ENCODE measurements around the gene PMM2.

The PMM2 gene

DNA sequence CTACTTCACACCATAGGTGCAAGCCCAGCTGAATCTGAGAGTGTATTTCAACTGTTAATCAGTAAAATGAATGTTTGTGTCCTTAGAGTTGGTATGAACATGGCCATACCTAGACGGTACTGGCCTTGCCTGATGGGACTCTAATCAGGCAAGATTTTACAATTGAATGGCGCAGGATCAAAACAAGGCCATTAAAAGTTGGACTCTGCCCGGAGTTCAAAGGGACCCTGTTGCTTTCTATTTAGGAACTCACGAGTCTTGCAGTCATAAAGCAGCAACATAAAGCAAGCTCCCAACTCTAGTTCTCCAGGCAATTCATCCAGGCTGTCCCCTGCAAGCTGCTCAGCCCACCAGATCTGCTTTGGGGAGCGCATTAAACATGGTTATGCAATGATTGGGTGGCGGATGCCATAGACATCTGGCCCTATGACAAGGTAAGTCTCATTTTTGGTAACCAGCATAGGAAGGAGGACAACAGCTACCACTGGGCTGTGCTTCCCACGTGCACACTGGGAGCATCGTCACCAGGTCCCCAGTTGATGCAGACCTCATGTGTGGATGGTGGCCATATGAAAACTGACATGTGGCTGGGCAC, 9.0 kb upstream of the PMM2 start:
- TF ChIP-seq, protein P1, sequence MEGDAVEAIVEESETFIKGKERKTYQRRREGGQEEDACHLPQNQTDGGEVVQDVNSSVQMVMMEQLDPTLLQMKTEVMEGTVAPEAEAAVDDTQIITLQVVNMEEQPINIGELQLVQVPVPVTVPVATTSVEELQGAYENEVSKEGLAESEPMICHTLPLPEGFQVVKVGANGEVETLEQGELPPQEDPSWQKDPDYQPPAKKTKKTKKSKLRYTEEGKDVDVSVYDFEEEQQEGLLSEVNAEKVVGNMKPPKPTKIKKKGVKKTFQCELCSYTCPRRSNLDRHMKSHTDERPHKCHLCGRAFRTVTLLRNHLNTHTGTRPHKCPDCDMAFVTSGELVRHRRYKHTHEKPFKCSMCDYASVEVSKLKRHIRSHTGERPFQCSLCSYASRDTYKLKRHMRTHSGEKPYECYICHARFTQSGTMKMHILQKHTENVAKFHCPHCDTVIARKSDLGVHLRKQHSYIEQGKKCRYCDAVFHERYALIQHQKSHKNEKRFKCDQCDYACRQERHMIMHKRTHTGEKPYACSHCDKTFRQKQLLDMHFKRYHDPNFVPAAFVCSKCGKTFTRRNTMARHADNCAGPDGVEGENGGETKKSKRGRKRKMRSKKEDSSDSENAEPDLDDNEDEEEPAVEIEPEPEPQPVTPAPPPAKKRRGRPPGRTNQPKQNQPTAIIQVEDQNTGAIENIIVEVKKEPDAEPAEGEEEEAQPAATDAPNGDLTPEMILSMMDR (IDR thresholded peaks at IDR 0.05; ENCODE audit: control insufficient read depth, insufficient read depth, low read depth, low read length, missing control alignments): no peak
- H3K4me3 ChIP-seq (ENCODE audit: control insufficient read depth, low read depth, low read length): no peak overlapping the region
- DNase-seq (ENCODE audit: low read depth): no peak

DNA sequence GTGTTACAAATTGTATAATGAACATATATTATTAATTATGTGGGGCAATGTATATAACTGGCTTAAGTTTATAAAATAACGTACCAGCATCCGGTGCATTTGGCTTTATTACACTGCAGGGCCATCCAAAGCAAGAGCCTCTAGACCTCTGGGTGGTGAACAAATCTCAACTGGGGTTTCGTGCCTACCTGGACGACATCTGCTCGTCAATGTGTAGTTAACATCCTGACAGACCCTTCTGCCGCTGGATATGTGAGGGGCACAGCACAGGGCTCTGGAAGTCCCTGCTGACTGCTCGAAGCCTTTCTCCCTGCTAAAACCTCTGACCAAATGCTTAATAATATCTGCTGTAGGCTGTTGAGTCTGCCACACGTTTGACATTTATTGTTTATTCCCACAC, 2.5 kb upstream of the PMM2 start:
- no peak overlapping the region for H3K4me3 ChIP-seq (ENCODE audit: control insufficient read depth, low read depth, low read length)
- TF ChIP-seq, protein P1 (IDR thresholded peaks at IDR 0.05; ENCODE audit: control insufficient read depth, insufficient read depth, low read depth, low read length, missing control alignments): no peak
- no peak for DNase-seq (ENCODE audit: low read depth)

DNA sequence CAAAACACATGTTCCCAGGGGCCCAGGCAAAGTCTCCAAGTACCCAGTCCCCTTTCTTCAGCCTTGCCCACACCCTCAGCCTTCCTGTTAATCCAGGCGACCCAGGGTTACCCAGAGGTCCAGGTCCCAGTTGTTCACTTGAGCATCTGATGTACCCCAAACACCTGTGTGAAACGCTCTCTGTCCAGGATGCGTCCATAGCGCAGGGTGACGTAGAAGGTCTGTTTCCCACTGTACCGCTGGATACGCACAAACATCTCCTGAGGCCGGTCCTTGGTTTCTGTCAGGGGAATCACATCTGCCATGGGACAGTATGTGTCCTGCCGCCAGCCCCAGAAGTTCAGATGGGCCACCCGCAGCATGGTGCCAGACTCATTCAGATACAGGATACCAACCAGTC, 1.8 kb upstream of the PMM2 start:
- TF ChIP-seq, protein P1 (IDR thresholded peaks at IDR 0.05; ENCODE audit: control insufficient read depth, insufficient read depth, low read depth, low read length, missing control alignments): no peak
- H3K4me3 ChIP-seq (ENCODE audit: control insufficient read depth, low read depth, low read length): no peak overlapping the region
- no peak for DNase-seq (ENCODE audit: low read depth)

DNA sequence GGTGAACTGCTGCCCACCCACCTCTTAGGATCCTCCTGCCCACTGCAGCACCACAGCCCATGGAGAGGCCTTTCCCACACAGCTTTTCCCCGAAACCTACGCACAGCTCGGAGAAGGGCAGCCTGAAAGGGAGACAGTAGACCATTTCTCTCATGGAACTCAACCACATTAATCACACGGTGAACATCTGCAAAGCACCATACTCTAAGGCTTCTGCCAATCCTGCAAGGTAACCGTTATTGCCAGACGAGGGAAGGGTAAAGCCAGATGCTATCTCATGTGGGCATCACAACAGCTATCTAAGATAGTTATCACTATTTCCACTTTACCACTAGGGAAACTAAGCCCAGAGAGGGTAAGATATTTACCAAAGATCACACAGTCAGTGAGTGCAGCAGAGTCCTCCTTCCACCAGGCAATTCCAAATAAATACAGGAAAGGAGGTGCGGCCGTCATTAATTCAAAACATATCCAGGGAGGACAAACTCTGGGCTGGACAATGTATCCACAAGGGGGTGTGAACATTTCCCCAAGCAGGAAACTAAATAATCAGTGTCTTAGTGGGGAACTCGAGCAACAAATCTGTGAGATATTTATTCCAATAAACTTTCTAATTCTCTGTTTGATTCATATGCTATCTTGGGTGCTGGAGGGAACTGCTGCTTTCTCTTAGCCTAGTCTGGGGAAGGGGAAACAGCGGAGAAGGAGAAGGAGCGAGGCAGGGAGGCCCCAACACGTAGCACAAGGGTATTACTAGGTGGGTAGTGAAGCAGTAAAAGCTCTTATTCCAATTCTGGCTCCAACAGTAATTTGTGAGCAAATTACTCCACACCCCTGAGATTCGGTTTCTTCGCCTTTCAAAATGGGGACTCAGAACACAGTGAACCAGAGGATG, 923 bp upstream of the PMM2 start:
- H3K4me3 ChIP-seq (ENCODE audit: control insufficient read depth, low read depth, low read length): peak overlapping the region; percentile 86
- no peak for DNase-seq (ENCODE audit: low read depth)
- TF ChIP-seq, protein P1 (IDR thresholded peaks at IDR 0.05; ENCODE audit: control insufficient read depth, insufficient read depth, low read depth, low read length, missing control alignments): no peak

DNA sequence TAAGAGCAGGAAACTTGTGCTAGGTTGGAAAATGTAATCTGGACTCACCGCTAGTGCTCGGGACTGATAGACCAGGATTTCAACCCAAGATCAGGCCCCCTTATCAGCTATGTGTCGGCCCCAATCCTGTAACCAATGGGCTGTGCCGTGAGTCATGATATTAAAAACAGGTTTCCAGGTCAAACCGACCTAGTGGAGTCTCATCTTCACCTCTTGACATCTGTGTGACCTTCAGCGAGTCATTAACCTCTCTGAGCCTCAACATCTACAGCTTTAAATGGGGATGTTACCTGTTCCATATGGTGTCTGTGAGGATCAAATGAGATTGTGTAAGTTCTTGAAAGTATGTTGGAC, 512 bp downstream of the PMM2 start:
- H3K4me3 ChIP-seq (ENCODE audit: control insufficient read depth, low read depth, low read length): peak overlapping the region; percentile 86
- TF ChIP-seq, protein P1 (IDR thresholded peaks at IDR 0.05; ENCODE audit: control insufficient read depth, insufficient read depth, low read depth, low read length, missing control alignments): no peak
- no peak for DNase-seq (ENCODE audit: low read depth)

DNA sequence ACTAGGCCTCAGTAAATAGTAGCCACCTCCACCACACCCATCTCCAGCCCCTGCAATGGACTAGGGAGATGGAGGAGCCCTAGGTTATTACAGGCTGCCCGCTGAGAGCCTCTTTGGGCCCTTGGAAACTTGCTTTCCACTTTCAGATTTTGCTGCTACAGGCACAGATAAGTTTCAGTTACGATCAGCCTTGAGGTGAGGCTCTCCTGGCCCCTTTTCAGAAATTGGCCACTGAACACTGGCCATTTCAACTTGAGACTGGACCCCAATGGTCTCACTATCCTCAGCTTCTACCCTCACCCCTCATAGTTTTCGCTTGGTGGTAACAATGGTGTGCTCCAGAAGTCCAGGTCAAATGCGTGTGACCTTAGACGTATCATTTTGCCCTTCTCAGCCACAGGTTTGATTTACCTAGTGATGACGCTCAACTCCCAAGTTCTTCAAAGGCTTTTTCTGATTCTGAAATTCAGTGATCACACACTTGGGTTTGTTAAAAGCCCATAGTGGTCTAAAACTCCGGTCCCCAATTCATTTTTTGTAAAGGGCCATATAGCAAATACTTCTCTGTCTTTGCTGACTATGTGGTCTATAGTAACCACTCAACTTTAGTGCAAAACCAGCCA, 1.0 kb downstream of the PMM2 start:
- H3K4me3 ChIP-seq (ENCODE audit: control insufficient read depth, low read depth, low read length): peak overlapping the region; percentile 86
- DNase-seq (ENCODE audit: low read depth): no peak
- TF ChIP-seq, protein P1 (IDR thresholded peaks at IDR 0.05; ENCODE audit: control insufficient read depth, insufficient read depth, low read depth, low read length, missing control alignments): no peak
